ENCODE measurements around the gene MPP3.

The MPP3 gene

DNA sequence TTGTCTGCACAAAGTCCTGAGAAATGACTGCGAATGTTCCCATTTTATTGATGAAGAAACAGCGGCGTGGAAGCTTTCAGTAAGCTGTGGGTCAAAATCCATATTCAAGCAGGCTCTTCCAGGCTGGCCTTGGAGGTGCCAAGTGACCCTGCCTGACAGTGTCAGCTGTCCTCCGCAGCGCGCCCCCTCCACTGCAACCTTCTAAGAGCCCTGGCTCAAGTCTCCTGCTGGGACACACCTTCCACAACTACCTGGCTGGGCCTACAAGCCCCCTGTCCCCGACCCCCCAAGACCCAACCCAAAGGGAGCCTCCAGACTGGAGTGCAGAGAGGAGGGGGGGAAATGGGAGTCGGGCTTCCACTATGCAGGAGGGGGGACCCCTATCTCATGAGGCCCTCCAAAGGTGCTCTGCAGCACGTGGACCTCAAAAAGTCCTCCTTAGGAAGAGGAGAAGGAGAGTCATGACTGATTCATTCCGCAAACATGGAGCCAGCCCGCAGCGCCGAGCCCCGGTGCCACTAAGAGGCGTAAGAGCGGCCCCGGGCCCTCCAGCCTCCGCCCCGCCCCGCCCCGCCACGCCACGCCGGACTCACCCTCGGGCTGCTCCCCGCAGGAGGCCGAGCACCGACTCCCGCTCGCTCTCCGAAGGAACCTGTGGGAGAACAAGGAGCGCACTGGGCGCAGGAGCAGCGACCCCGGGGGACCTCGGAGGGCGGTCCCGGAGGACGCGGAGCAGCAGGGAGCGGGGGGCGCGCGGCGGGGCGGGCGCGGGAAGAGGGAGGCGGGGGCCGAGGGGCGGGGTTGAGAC is 574 bp downstream of the MPP3 start (continued):
- TF ChIP-seq ZNF518A (tag by site-specific recombination; conservative IDR thresholded peaks at IDR 0.05; ENCODE audit: low read depth): no peak
- no peak for TF ChIP-seq ZNF610 (tag by site-specific recombination; IDR thresholded peaks at IDR 0.05; ENCODE audit: borderline replicate concordance)
- TF ChIP-seq ZNF341 (tag by site-specific recombination; IDR thresholded peaks at IDR 0.05; ENCODE audit: low read depth): peak; percentile 73
- no peak for TF ChIP-seq ZFHX2 (tag by site-specific recombination; conservative IDR thresholded peaks at IDR 0.05)
- no peak for TF ChIP-seq ZNF324 (tag by site-specific recombination; IDR thresholded peaks at IDR 0.05)
- TF ChIP-seq PRDM4 (tag by site-specific recombination; IDR thresholded peaks at IDR 0.05): no peak
- TF ChIP-seq ZNF292 (tag by site-specific recombination; IDR thresholded peaks at IDR 0.05; ENCODE audit: borderline replicate concordance, low read depth): no peak
- TF ChIP-seq ZNF555 (tag by site-specific recombination; conservative IDR thresholded peaks at IDR 0.05): no peak
- TF ChIP-seq, protein P1, sequence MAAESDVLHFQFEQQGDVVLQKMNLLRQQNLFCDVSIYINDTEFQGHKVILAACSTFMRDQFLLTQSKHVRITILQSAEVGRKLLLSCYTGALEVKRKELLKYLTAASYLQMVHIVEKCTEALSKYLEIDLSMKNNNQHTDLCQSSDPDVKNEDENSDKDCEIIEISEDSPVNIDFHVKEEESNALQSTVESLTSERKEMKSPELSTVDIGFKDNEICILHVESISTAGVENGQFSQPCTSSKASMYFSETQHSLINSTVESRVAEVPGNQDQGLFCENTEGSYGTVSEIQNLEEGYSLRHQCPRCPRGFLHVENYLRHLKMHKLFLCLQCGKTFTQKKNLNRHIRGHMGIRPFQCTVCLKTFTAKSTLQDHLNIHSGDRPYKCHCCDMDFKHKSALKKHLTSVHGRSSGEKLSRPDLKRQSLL (tag by site-specific recombination; IDR thresholded peaks at IDR 0.05): 0 out of 2 replicates have a peak, but pooled peaks have one; percentile 17
- TF ChIP-seq, protein P2, sequence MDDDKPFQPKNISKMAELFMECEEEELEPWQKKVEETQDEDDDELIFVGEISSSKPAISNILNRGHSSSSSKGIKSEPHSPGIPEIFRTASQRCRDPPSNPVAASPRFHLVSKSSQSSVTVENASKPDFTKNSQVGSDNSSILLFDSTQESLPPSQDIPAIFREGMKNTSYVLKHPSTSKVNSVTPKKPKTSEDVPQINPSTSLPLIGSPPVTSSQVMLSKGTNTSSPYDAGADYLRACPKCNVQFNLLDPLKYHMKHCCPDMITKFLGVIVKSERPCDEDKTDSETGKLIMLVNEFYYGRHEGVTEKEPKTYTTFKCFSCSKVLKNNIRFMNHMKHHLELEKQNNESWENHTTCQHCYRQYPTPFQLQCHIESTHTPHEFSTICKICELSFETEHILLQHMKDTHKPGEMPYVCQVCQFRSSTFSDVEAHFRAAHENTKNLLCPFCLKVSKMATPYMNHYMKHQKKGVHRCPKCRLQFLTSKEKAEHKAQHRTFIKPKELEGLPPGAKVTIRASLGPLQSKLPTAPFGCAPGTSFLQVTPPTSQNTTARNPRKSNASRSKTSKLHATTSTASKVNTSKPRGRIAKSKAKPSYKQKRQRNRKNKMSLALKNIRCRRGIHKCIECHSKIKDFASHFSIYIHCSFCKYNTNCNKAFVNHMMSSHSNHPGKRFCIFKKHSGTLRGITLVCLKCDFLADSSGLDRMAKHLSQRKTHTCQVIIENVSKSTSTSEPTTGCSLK (tag by site-specific recombination; IDR thresholded peaks at IDR 0.05): no peak
- TF ChIP-seq GLIS1 (tag by site-specific recombination; IDR thresholded peaks at IDR 0.05): peak; percentile 84
- TF ChIP-seq WT1 (tag by site-specific recombination; IDR thresholded peaks at IDR 0.05): no peak
- no peak for TF ChIP-seq ZNF747 (tag by site-specific recombination; IDR thresholded peaks at IDR 0.05)
- TF ChIP-seq ZNF157 (tag by site-specific recombination; IDR thresholded peaks at IDR 0.05): no peak
- TF ChIP-seq ZNF362 (tag by site-specific recombination; IDR thresholded peaks at IDR 0.05): no peak
- TF ChIP-seq HOXD13 (CRISPR knock-in tag; IDR thresholded peaks at IDR 0.05; ENCODE audit: borderline replicate concordance): no peak
- no peak for TF ChIP-seq SCRT1 (tag by site-specific recombination; IDR thresholded peaks at IDR 0.05; ENCODE audit: borderline replicate concordance)
- no peak for TF ChIP-seq ZNF580 (tag by site-specific recombination; IDR thresholded peaks at IDR 0.05)
- no peak for TF ChIP-seq ELK4 (IDR thresholded peaks at IDR 0.05; ENCODE audit: borderline replicate concordance, low read depth, low read length)
- TF ChIP-seq ZNF544 (tag by site-specific recombination; IDR thresholded peaks at IDR 0.05): no peak
- peak; percentile 97 for TF ChIP-seq ZIC2 (tag by site-specific recombination; IDR thresholded peaks at IDR 0.05)
- TF ChIP-seq ZNF639 (tag by site-specific recombination; IDR thresholded peaks at IDR 0.05): no peak
